Gastroesophageal sphincter (tissue), 3 donors: ENCODE data around the gene DACH1.

Experiments used
- EP300 ChIP-seq: sonication (generic); formaldehyde crosslinking; IDR thresholded peaks from one replicate; pipeline ENCODE4 v1.6.1; 2017; ENCODE audit warnings: antibody characterized with exemption, mild to moderate bottlenecking
- POLR2A ChIP-seq, 2 donors: fragments of 450-650 bp; IDR thresholded peaks; one replicate each; pipeline ENCODE4 v1.6.1; 2017; ENCODE audit warnings: antibody characterized with exemption in 2 of 2, mild to moderate bottlenecking in 2 of 2, moderate library complexity in 1 of 2
- POLR2AphosphoS5 ChIP-seq: sonication (generic); formaldehyde crosslinking; IDR thresholded peaks from one replicate; pipeline ENCODE4 v1.6.1; 2017; ENCODE audit warnings: antibody characterized with exemption
- TF ChIP-seq, protein P1 (sequence below), 4 experiments: fragments of 200-600 bp in 2 of 4; fragments of 450-650 bp in 2 of 4; sonication (generic) in 1 of 4; IDR thresholded peaks; one replicate each; pipeline ENCODE4 v1.5.1; 2017 to 2019; ENCODE audit warnings: antibody characterized with exemption in 4 of 4, mild to moderate bottlenecking in 2 of 4, moderate library complexity in 2 of 4

DNA sequence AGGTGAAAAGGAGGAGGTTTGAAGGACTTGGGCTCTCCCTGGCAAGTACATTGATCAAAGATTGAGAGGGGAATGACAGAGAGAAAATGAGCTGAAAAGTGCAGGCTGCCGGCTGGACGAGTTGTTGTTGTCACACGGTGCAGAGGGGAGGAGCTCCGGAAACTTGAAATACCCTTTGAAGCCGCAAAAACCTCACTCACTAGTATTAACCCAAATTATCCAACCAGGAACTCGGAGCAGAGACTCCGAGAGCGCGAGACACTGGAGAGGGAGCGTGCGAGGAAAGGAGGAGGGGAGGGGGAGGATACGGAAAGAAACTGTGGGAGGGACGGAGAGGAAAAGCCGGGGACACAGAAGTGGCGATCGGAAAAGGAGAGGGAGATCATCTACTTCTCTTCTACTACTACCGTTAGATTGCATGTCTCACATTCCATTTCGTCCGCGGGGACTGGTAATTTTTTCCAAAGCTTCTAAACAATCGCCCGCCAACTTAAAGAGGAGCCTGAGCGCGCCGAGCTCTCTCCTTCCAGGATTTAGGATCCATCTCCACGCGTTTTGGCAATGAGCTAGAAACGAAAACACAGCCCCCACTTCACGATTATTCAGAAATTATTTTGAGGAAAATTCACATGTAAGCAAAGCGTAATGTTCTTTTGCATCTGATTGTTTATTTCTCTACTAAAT is at the start of gene DACH1:
- TF ChIP-seq POLR2A (IDR thresholded peaks at IDR 0.05): no peak
- TF ChIP-seq, protein P1, sequence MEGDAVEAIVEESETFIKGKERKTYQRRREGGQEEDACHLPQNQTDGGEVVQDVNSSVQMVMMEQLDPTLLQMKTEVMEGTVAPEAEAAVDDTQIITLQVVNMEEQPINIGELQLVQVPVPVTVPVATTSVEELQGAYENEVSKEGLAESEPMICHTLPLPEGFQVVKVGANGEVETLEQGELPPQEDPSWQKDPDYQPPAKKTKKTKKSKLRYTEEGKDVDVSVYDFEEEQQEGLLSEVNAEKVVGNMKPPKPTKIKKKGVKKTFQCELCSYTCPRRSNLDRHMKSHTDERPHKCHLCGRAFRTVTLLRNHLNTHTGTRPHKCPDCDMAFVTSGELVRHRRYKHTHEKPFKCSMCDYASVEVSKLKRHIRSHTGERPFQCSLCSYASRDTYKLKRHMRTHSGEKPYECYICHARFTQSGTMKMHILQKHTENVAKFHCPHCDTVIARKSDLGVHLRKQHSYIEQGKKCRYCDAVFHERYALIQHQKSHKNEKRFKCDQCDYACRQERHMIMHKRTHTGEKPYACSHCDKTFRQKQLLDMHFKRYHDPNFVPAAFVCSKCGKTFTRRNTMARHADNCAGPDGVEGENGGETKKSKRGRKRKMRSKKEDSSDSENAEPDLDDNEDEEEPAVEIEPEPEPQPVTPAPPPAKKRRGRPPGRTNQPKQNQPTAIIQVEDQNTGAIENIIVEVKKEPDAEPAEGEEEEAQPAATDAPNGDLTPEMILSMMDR (IDR thresholded peaks at IDR 0.05): no peak
- no peak for TF ChIP-seq POLR2AphosphoS5
- no peak for TF ChIP-seq EP300
